PFSK-1 (cell line): ENCODE data around the gene KDM7A.

Experiments used
- FOXP2 ChIP-seq: optimal IDR thresholded peaks from 2 replicates; pipeline ENCODE3; 2011; ENCODE audit warnings: borderline replicate concordance, control low read depth, inconsistent platforms; ENCODE audit not compliant: insufficient read depth; ENCODE audit errors: extremely low read length, extremely low read depth
- POLR2AphosphoS5 ChIP-seq: IDR thresholded peaks from 2 replicates; pipeline ENCODE4 v1.6.1; 2012; ENCODE audit warnings: low read depth, mild to moderate bottlenecking, control low read depth, low read length, moderate library complexity
- SIN3A ChIP-seq: IDR thresholded peaks from 2 replicates; pipeline ENCODE4 v1.6.1; 2012; ENCODE audit warnings: mild to moderate bottlenecking, low read length, moderate library complexity, borderline replicate concordance; ENCODE audit not compliant: insufficient read depth
- TAF1 ChIP-seq: IDR thresholded peaks from 2 replicates; pipeline ENCODE4 v1.6.1; 2012; ENCODE audit warnings: low read length, control low read depth, borderline replicate concordance; ENCODE audit not compliant: insufficient read depth
- TF ChIP-seq, protein P1 (sequence below), 2 experiments: IDR thresholded peaks; 2 replicates each; pipeline versions ENCODE4 v1.6.1 to v1.8.0; 2011 to 2012; ENCODE audit warnings: low read depth in 2 of 2, low read length in 2 of 2, control low read depth in 1 of 2, inconsistent platforms in 1 of 2, mild to moderate bottlenecking in 1 of 2, moderate library complexity in 1 of 2; ENCODE audit not compliant: insufficient read depth in 1 of 2

Gene KDM7A

DNA sequence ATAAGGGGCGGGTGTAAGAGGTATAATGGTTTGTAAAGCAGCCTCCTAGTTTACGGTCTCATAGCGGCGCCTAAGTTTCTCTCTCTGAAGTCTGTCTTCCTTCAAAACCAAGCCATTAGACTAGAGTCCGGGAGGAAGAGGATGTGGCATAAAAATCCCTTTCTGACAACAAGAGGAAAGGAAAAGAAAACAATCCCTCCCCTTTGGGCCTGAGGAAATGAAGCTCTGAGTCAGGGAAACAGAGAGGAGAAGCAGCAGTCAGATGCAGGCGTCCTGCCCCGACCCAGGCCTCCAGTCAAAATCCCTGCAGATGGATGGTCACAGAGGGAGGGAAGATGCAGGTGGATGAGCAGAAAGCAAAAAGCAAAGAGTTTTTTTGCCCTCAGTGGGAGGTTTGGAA is 137.7 kb downstream of the KDM7A start:
- TF ChIP-seq, protein P1, sequence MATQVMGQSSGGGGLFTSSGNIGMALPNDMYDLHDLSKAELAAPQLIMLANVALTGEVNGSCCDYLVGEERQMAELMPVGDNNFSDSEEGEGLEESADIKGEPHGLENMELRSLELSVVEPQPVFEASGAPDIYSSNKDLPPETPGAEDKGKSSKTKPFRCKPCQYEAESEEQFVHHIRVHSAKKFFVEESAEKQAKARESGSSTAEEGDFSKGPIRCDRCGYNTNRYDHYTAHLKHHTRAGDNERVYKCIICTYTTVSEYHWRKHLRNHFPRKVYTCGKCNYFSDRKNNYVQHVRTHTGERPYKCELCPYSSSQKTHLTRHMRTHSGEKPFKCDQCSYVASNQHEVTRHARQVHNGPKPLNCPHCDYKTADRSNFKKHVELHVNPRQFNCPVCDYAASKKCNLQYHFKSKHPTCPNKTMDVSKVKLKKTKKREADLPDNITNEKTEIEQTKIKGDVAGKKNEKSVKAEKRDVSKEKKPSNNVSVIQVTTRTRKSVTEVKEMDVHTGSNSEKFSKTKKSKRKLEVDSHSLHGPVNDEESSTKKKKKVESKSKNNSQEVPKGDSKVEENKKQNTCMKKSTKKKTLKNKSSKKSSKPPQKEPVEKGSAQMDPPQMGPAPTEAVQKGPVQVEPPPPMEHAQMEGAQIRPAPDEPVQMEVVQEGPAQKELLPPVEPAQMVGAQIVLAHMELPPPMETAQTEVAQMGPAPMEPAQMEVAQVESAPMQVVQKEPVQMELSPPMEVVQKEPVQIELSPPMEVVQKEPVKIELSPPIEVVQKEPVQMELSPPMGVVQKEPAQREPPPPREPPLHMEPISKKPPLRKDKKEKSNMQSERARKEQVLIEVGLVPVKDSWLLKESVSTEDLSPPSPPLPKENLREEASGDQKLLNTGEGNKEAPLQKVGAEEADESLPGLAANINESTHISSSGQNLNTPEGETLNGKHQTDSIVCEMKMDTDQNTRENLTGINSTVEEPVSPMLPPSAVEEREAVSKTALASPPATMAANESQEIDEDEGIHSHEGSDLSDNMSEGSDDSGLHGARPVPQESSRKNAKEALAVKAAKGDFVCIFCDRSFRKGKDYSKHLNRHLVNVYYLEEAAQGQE (IDR thresholded peaks at IDR 0.05; ENCODE audit: insufficient read depth in 1 of 2, low read depth in 2 of 2, low read length in 2 of 2): no peak
- TF ChIP-seq FOXP2 (no peak), SIN3A (no peak), TAF1 (no peak)

DNA sequence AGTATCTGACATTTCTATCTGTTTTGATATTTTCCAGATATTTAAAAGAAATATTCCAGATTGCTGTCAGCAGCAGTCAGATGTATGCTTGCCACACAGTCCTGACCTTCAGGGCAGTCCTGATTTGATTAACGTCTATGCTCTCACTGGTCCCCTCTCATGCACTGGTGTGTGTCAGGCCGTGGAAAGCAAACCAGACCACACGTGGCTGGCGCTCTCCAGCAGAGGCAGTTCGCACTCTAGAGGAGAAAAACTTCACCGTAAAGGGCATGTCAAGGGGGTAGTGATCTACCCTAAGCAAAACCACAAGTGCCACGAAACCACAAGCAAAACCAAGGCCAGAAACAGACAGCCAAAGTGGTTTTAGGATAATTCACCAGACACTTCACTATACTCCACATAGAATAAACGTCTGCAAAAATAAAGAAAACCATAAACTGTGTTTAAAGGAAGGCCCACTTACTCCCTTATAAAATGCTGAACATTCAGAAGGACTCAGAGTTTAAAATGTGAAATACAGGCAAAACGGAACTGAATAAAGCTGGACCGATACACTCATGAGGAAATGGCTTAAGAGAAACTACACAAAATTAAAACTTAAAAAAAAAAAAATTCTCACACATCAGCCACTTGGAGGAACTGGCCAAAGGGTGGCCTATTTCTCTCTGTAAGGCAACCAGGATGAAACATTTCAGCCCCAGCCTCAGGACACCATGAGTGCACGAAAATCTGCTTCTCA is 140.4 kb downstream of the KDM7A start:
- TF ChIP-seq FOXP2 (no peak), TAF1 (no peak), SIN3A (no peak), POLR2AphosphoS5 (no peak)
- TF ChIP-seq, protein P1 (IDR thresholded peaks at IDR 0.05; ENCODE audit: insufficient read depth in 1 of 2, low read depth in 2 of 2, low read length in 2 of 2): no peak

DNA sequence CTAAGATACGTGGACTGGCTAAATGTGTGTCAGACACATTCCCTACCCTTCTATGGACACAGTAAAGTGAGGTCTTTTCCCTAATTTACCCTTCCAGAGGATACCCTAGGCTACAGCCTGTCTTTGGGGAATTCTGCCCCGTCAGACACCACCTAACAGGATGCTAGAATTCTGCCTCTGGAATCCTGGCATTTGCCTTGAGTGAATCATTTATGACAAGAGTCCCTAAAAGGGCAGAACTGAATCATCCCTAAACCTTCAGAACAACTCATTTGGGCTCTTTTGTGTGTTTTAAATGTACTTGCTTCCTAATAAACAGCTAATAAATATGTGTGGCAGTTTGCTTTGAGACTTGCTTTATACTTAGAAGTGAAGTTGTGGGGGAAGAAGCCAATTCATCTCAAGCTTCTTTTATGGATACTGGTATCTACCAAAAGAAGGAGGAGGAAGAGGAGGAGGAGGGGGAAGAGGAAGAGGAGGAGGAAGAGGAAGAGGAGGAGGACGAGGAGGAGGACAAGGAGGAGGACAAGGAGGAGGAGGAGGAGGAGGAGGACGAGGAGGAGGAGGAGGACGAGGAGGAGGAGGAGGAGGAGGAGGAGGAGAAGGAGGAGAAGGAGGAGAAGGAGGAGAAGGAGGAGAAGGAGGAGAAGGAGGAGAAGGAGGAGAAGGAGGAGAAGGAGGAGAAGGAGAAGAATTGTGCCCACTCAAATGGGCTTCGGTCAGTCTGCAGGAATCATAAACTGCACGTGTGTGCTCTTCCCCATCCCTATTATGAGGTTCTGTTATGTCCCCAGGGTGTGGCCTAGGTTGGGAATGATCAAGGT is 141.2 kb downstream of the KDM7A start:
- TF ChIP-seq FOXP2 (no peak), TAF1 (no peak), SIN3A (no peak), POLR2AphosphoS5 (no peak)
- TF ChIP-seq, protein P1 (IDR thresholded peaks at IDR 0.05; ENCODE audit: insufficient read depth in 1 of 2, low read depth in 2 of 2, low read length in 2 of 2): no peak
